Gastrocnemius medialis (tissue), 4 donors: Measurements from ENCODE around the gene CCDC188. TPM values are rescaled to one million over a fixed set of nuclear protein-coding genes. Genes with fewer than 3 reads are reported as not detected.

Experiments
- ATAC-seq, 2 donors: fragments of 150-250 bp; one replicate each; pipeline ENCODE4 v1.9.1; 2016
- DNase-seq, 2 donors: peaks; one replicate each; pipeline ENCODE4 v3.0.0-alpha.2; 2019
- H3K27ac ChIP-seq, 4 donors: fragments of 200-600 bp; sonication (generic); 1 replicate in 1 of 4; 2 replicates in 3 of 4; pipeline ENCODE4 v1.5.1; 2016 to 2018; ENCODE audit warnings: mild to moderate bottlenecking in 2 of 4, moderate library complexity in 1 of 4
- H3K27me3 ChIP-seq, 3 donors: fragments of 200-600 bp; sonication (generic) in 2 of 3; 1 replicate in 1 of 3; 2 replicates in 2 of 3; pipeline versions ENCODE4 v1.5.1 to v1.6.0; 2016 to 2019; ENCODE audit warnings: mild to moderate bottlenecking in 1 of 3, moderate library complexity in 1 of 3
- H3K36me3 ChIP-seq, 2 donors: fragments of 200-600 bp; sonication (generic) in 1 of 2; one replicate each; pipeline ENCODE4 v1.5.1; 2017 to 2018
- H3K4me1 ChIP-seq, 2 donors: fragments of 200-600 bp; sonication (generic) in 1 of 2; one replicate each; pipeline ENCODE4 v1.5.1; 2016 to 2017; ENCODE audit warnings: mild to moderate bottlenecking in 2 of 2
- H3K4me3 ChIP-seq, 4 donors: fragments of 200-600 bp; sonication (generic) in 3 of 4; 1 replicate in 1 of 4; 2 replicates in 3 of 4; pipeline ENCODE4 v1.5.1; 2016 to 2019; ENCODE audit warnings: mild to moderate bottlenecking in 2 of 4
- H3K9me3 ChIP-seq, 3 donors: fragments of 200-600 bp; sonication (generic) in 2 of 3; 1 replicate in 1 of 3; 2 replicates in 2 of 3; pipeline ENCODE4 v1.5.1; 2016 to 2019
- CTCF ChIP-seq, 5 experiments: fragments of 450-650 bp in 3 of 5; fragments of 200-600 bp in 2 of 5; sonication (generic) in 2 of 5; IDR thresholded peaks in 4 of 5; conservative IDR thresholded peaks in 1 of 5; 1 replicate in 4 of 5; 2 replicates in 1 of 5; pipeline ENCODE4 v1.5.1; 2016 to 2019; ENCODE audit warnings: antibody characterized with exemption in 5 of 5, mild to moderate bottlenecking in 3 of 5, moderate library complexity in 3 of 5
- POLR2A ChIP-seq, 2 donors: fragments of 450-650 bp; IDR thresholded peaks; one replicate each; pipeline ENCODE4 v1.6.1; 2017; ENCODE audit warnings: antibody characterized with exemption in 2 of 2, mild to moderate bottlenecking in 2 of 2, moderate library complexity in 2 of 2
- in situ Hi-C, 4 donors: fragments of 200-750 bp; cut with MboI; loops; one replicate each; pipeline versions ENCODE4 v1.15.0 to v1.8.0; 2017; ENCODE audit warnings: low sequenced_read_pairs in 4 of 4
- intact Hi-C: fragments of 100-400 bp; cut with DNase I; formaldehyde crosslinking; loops from one replicate; pipeline ENCODE4 v1.15.1; 2023; ENCODE audit warnings: low total_unique reads
- microRNA-seq, 2 donors: library from miRNA; unstranded; fragments of <30 nt; microRNA quantifications; one replicate each; pipeline ENCODE4, GENCODE V29; 2016; ENCODE audit warnings: borderline replicate concordance in 2 of 2
- total RNA-seq, 4 donors: library from RNA; depleted of rRNA; stranded (reverse); fragments of >200 nt; gene quantifications; one replicate each; pipeline versions ENCODE4 v1.1.0 to v1.2.3, GENCODE V29; 2016

CCDC188 gene
- total RNA-seq, 4 donors from 2014 or later, result 0.82 to 3.5 TPM; not detected in 2

- intact Hi-C loops, result no loop called here
- in situ Hi-C loops, result no loop called here
- ATAC-seq (no peak), DNase-seq (no peak)
- Histone ChIP-seq H3K4me1 (peaks cover 16 to 25% of the 10 kb centered on the region in 2 donors), H3K4me3 (no peak overlapping the region), H3K27ac (no peak overlapping the region), H3K9me3 (no peaks in the 10 kb centered on the region), H3K36me3 (peaks cover 0 to 60% of the 10 kb centered on the region in 2 donors), H3K27me3 (no peaks in the 10 kb centered on the region)
- TF ChIP-seq CTCF (IDR thresholded peaks at IDR 0.05 in 4 of 5, conservative IDR thresholded peaks at IDR 0.05 in 1 of 5) (no peak), POLR2A (IDR thresholded peaks at IDR 0.05) (no peak)
These were observed 49.2 kb downstream of the CCDC188 start for GRCh38 chr22:20101638-20102037.

- Histone ChIP-seq H3K4me3 (no peak overlapping the region), H3K4me1 (peaks cover 10 to 11% of the 10 kb centered on the region in 2 donors), H3K9me3 (no peaks in the 10 kb centered on the region), H3K36me3 (peaks cover 0 to 76% of the 10 kb centered on the region in 2 donors), H3K27me3 (no peaks in the 10 kb centered on the region), H3K27ac (no peak overlapping the region)
- ATAC-seq, result no peak
- in situ Hi-C loops (no loop called here), intact Hi-C loops (no loop called here)
- TF ChIP-seq POLR2A (IDR thresholded peaks at IDR 0.05), result no peak
- no peak for TF ChIP-seq CTCF (IDR thresholded peaks at IDR 0.05 in 4 of 5, conservative IDR thresholded peaks at IDR 0.05 in 1 of 5)
- DNase-seq, result no peak
These were observed 51.6 kb downstream of the CCDC188 start for GRCh38 chr22:20099099-20099711.

Small RNA genes within 50 kb of the gene (microRNA-seq; reads per million reads assigned to microRNA genes)
- gene MIR6816, result 0 reads per million in 2 donors

Other genes with a start within 250 kb of the CCDC188 start
- 100 to 1,000 TPM; 154 to 255 (median 223) TPM for gene COMT, start 209.3 kb downstream of the CCDC188 start, total RNA-seq
- 10 to 100 TPM in 3 of 4 donors, 1 to 10 TPM in 1; 9.0 to 18.0 (median 14.4) TPM for gene TXNRD2, start 209.2 kb downstream of the CCDC188 start, total RNA-seq
- gene ARVCF, start 134.2 kb downstream of the CCDC188 start, total RNA-seq, result 10 to 100 TPM in 3 of 4 donors, 1 to 10 TPM in 1; 6.9 to 19.6 (median 18.0) TPM
- 100 to 1,000 TPM in 1 of 4 donors, 10 to 100 TPM in 3; 43.0 to 115 (median 52.5) TPM for gene TANGO2, start 129.9 kb downstream of the CCDC188 start, total RNA-seq
- gene DGCR8, start 70.8 kb downstream of the CCDC188 start, total RNA-seq, result 10 to 100 TPM in 2 of 4 donors, 1 to 10 TPM in 2; 5.2 to 16.5 (median 11.2) TPM
- gene RANBP1, start 35.0 kb downstream of the CCDC188 start, total RNA-seq, result 100 to 1,000 TPM in 2 of 4 donors, 10 to 100 TPM in 2; 79.4 to 147 (median 120) TPM
- 10 to 100 TPM; 16.9 to 38.0 (median 28.2) TPM for gene TRMT2A, start 33.8 kb downstream of the CCDC188 start, total RNA-seq
- gene ZDHHC8, start 19.3 kb downstream of the CCDC188 start, total RNA-seq, result 10 to 100 TPM in 3 of 4 donors, 1 to 10 TPM in 1; 7.3 to 15.8 (median 12.8) TPM
- gene RTN4R, start 117.3 kb upstream of the CCDC188 start, total RNA-seq, result under 1 TPM in 2 of 4 donors, not detected in 2; 0.29 to 0.75 TPM
- 100 to 1,000 TPM in 1 of 4 donors, 10 to 100 TPM in 3; 43.5 to 105 (median 67.5) TPM for gene DGCR6L, start 169.0 kb upstream of the CCDC188 start, total RNA-seq
- 1 to 10 TPM; 3.0 to 6.9 (median 4.9) TPM for gene ZNF74, start 243.1 kb upstream of the CCDC188 start, total RNA-seq